PFSK-1 (cell line): ENCODE measurements around the gene RELA.
A peak's percentile ranks its signal among the peaks of the same experiment; 100 is the strongest.

Experiments
- FOXP2 ChIP-seq: optimal IDR thresholded peaks from 2 replicates; pipeline ENCODE3; 2011; ENCODE audit warnings: borderline replicate concordance, control low read depth, inconsistent platforms; ENCODE audit not compliant: insufficient read depth; ENCODE audit errors: extremely low read length, extremely low read depth
- POLR2AphosphoS5 ChIP-seq: IDR thresholded peaks from 2 replicates; pipeline ENCODE4 v1.6.1; 2012; ENCODE audit warnings: low read depth, mild to moderate bottlenecking, control low read depth, low read length, moderate library complexity
- REST ChIP-seq, 2 experiments: IDR thresholded peaks; 2 replicates each; pipeline versions ENCODE4 v1.6.1 to v1.8.0; 2011 to 2012; ENCODE audit warnings: low read depth in 2 of 2, low read length in 2 of 2, control low read depth in 1 of 2, inconsistent platforms in 1 of 2, mild to moderate bottlenecking in 1 of 2, moderate library complexity in 1 of 2; ENCODE audit not compliant: insufficient read depth in 1 of 2
- SIN3A ChIP-seq: IDR thresholded peaks from 2 replicates; pipeline ENCODE4 v1.6.1; 2012; ENCODE audit warnings: mild to moderate bottlenecking, low read length, moderate library complexity, borderline replicate concordance; ENCODE audit not compliant: insufficient read depth
- TAF1 ChIP-seq: IDR thresholded peaks from 2 replicates; pipeline ENCODE4 v1.6.1; 2012; ENCODE audit warnings: low read length, control low read depth, borderline replicate concordance; ENCODE audit not compliant: insufficient read depth

Gene RELA

GRCh38 chr11:65613091-65613928, 49.4 kb downstream of the RELA start:
- TF ChIP-seq TAF1 (no peak), REST (IDR thresholded peaks at IDR 0.05; ENCODE audit: insufficient read depth in 1 of 2, low read depth in 2 of 2, low read length in 2 of 2) (no peak), FOXP2 (no peak), SIN3A (0 out of 2 replicates have a peak, but pooled peaks have one; percentile 30), POLR2AphosphoS5 (no peak)

- TF ChIP-seq TAF1 (no peak), POLR2AphosphoS5 (no peak), FOXP2 (no peak), REST (IDR thresholded peaks at IDR 0.05; ENCODE audit: insufficient read depth in 1 of 2, low read depth in 2 of 2, low read length in 2 of 2) (no peak), SIN3A (no peak)
Observed at GRCh38 chr11:65612691-65613090, 50.0 kb downstream of the RELA start.

- TF ChIP-seq TAF1 (no peak), REST (IDR thresholded peaks at IDR 0.05; ENCODE audit: insufficient read depth in 1 of 2, low read depth in 2 of 2, low read length in 2 of 2) (no peak), POLR2AphosphoS5 (no peak; the same call in 1 of the 2 replicates), SIN3A (no peak), FOXP2 (no peak)
Observed at GRCh38 chr11:65611758-65612603, 50.7 kb downstream of the RELA start.

- TF ChIP-seq REST (IDR thresholded peaks at IDR 0.05; ENCODE audit: insufficient read depth in 1 of 2, low read depth in 2 of 2, low read length in 2 of 2) (peak in 1 of 2 experiments; percentile 61; a peak in 1 of 4 replicates), POLR2AphosphoS5 (peak; percentile 41; the same call in 1 of the 2 replicates), FOXP2 (no peak), TAF1 (peak; percentile 65; the same call in 1 of the 2 replicates), SIN3A (peak; percentile 64; the same call in 1 of the 2 replicates)
Observed at GRCh38 chr11:65611028-65611757, 51.5 kb downstream of the RELA start.
